Fibroblast of lung (primary cell): ENCODE measurements around the gene ERBB4.

Experiments used
- CTCF ChIP-seq, 2 donors: IDR thresholded peaks in 1 of 2; conservative IDR thresholded peaks in 1 of 2; 1 replicate in 1 of 2; 2 replicates in 1 of 2; pipeline ENCODE4 v1.5.1; 2011 to 2012; ENCODE audit warnings: low read length in 2 of 2, control low read depth in 1 of 2, inconsistent platforms in 1 of 2, low read depth in 1 of 2, mild to moderate bottlenecking in 1 of 2
- EZH2 ChIP-seq: IDR thresholded peaks from 2 replicates; pipeline ENCODE4 v1.5.1; 2012; ENCODE audit warnings: low read length, control low read depth, mild to moderate bottlenecking; ENCODE audit errors: missing control alignments

- no peak for TF ChIP-seq CTCF (conservative IDR thresholded peaks at IDR 0.05 in 1 of 2, IDR thresholded peaks at IDR 0.05 in 1 of 2; ENCODE audit: low read depth in 1 of 2, low read length in 2 of 2)
- no peak for TF ChIP-seq EZH2
These were observed 190.1 kb downstream of the ERBB4 start for GRCh38 chr2:212348501-212348900.
